CD8-positive, alpha-beta memory T cell (primary cell): Measurements from ENCODE around the gene TPD52L2. TPM values are rescaled to one million over a fixed set of nuclear protein-coding genes. Genes with fewer than 3 reads are reported as not detected.

ENCODE experiments used
- CTCF ChIA-PET: fragments of 350-600 bp; sonication (Branson Sonifier 250); formaldehyde crosslinking; loops from one replicate; lab custom pipeline; 2021; ENCODE audit warnings: antibody characterized with exemption; lab: Charles Lee
- POLR2A ChIA-PET: fragments of 350-600 bp; sonication (Branson Sonifier 250); formaldehyde crosslinking; loops from one replicate; lab custom pipeline; 2021; ENCODE audit warnings: antibody characterized with exemption; lab: Charles Lee
- DNase-seq, 5 donors: peaks; one replicate each; pipeline versions ENCODE4 v3.0.0 to v3.0.0-alpha.2; 2020 to 2022; ENCODE audit warnings: mixed read lengths in 1 of 5
- H3K27ac ChIP-seq: one replicate; pipeline ENCODE4 v1.7.0; 2013; ENCODE audit warnings: low read depth, mild to moderate bottlenecking, low read length, moderate library complexity
- H3K27me3 ChIP-seq: 2 replicates; pipeline ENCODE4 v1.7.0; 2013; ENCODE audit warnings: low read length, mild to moderate bottlenecking; ENCODE audit not compliant: insufficient read depth, poor library complexity, severe bottlenecking
- H3K36me3 ChIP-seq: 2 replicates; pipeline ENCODE4 v1.7.0; 2013; ENCODE audit warnings: mild to moderate bottlenecking, low read length, moderate library complexity; ENCODE audit not compliant: insufficient read depth
- H3K4me1 ChIP-seq: 2 replicates; pipeline ENCODE4 v1.7.0; 2013; ENCODE audit warnings: mild to moderate bottlenecking, low read length, moderate library complexity; ENCODE audit not compliant: insufficient read depth
- H3K4me3 ChIP-seq: 2 replicates; pipeline ENCODE4 v1.7.0; 2013; ENCODE audit warnings: mild to moderate bottlenecking, low read length
- H3K9me3 ChIP-seq: 2 replicates; pipeline ENCODE4 v1.7.0; 2013; ENCODE audit warnings: mild to moderate bottlenecking, low read length
- H3K27ac Mint-ChIP-seq, 8 donors: one replicate each; pipeline ENCODE4 v1.8.0; 2020 to 2021; ENCODE audit warnings: mixed read lengths in 8 of 8, mild to moderate bottlenecking in 6 of 8, inconsistent platforms in 3 of 8, moderate library complexity in 3 of 8
- H3K27me3 Mint-ChIP-seq, 2 donors: one replicate each; pipeline ENCODE4 v1.8.0; 2020 to 2021; ENCODE audit warnings: mixed read lengths in 2 of 2, mild to moderate bottlenecking in 1 of 2, moderate library complexity in 1 of 2
- H3K36me3 Mint-ChIP-seq, 3 donors: one replicate each; pipeline ENCODE4 v1.8.0; 2020 to 2021; ENCODE audit warnings: mixed read lengths in 3 of 3, inconsistent platforms in 1 of 3, mild to moderate bottlenecking in 1 of 3
- H3K4me1 Mint-ChIP-seq, 3 donors: one replicate each; pipeline ENCODE4 v1.8.0; 2020 to 2021; ENCODE audit warnings: mixed read lengths in 3 of 3, inconsistent platforms in 1 of 3, mild to moderate bottlenecking in 1 of 3
- H3K4me3 Mint-ChIP-seq, 7 donors: one replicate each; pipeline ENCODE4 v1.8.0; 2020 to 2021; ENCODE audit warnings: mixed read lengths in 7 of 7, mild to moderate bottlenecking in 6 of 7, moderate library complexity in 4 of 7, inconsistent platforms in 2 of 7
- H3K9me3 Mint-ChIP-seq, 5 donors: one replicate each; pipeline ENCODE4 v1.8.0; 2020 to 2022; ENCODE audit warnings: mixed read lengths in 5 of 5, mild to moderate bottlenecking in 3 of 5, moderate library complexity in 2 of 5, inconsistent platforms in 1 of 5
- polyA plus RNA-seq: library from polyadenylated mRNA; unstranded; fragments of 300-500 nt; fragmentation: Illumina TruSeq; gene quantifications from one replicate; pipeline ENCODE4 v1.2.3, GENCODE V29; 2021
- total RNA-seq, 2 experiments: library from RNA; stranded (reverse); gene quantifications; one replicate each; pipeline ENCODE4 v1.2.3, GENCODE V29; 2021

The TPD52L2 gene
- total and polyA plus RNA-seq, 3 experiments from 2014 or later, result 60.0 to 72.1 (median 64.4) TPM

- H3K27me3 Mint-ChIP-seq, result no peaks in the 10 kb centered on the region
- Histone ChIP-seq H3K4me3 (peak within 1 kb of the TSS; percentile 61), H3K36me3 (peaks cover 5% of the 10 kb centered on the region), H3K9me3 (no peaks in the 10 kb centered on the region), H3K4me1 (peaks cover 41% of the 10 kb centered on the region), H3K27ac (peak within 1 kb of the TSS; percentile 70), H3K27me3 (no peaks in the 10 kb centered on the region)
- peak; percentile 96 to 98 (median 98) for DNase-seq
- ChIA-PET CTCF (interaction anchor here (0.9 to 3.1 kb wide), 2 partner anchors 29 to 80 kb away, joined by 3 to 9 read pairs; partner anchors contain the start of gene TPD52L2), POLR2A (interaction anchor here (0.9 to 1.4 kb wide), 3 partner anchors 18 to 256 kb away, joined by 3 read pairs; no protein-coding TSS in a partner anchor)
- peak within 1 kb of the TSS; percentile 89 to 99 (median 98) for H3K27ac Mint-ChIP-seq
- H3K9me3 Mint-ChIP-seq, result no peaks in the 10 kb centered on the region
- H3K36me3 Mint-ChIP-seq, result peaks cover 0 to 46% (median 3%) of the 10 kb centered on the region in 3 donors
- H3K4me1 Mint-ChIP-seq, result peaks cover 34 to 47% (median 44%) of the 10 kb centered on the region in 3 donors
- peak within 1 kb of the TSS; percentile 90 to 99 (median 93) for H3K4me3 Mint-ChIP-seq
These were observed 29.5 kb downstream of the TPD52L2 start, which contains the start of gene DNAJC5 for GRCh38 chr20:63894358-63895201. Gene DNAJC5, plus strand, starts transcription at chr20:63895126. Its CDS starts 33,220 bp downstream, at chr20:63928346.

- Histone ChIP-seq H3K9me3 (no peaks in the 10 kb centered on the region), H3K27ac (peak overlapping the region; percentile 70), H3K4me3 (peak overlapping the region; percentile 59), H3K36me3 (no peaks in the 10 kb centered on the region), H3K27me3 (no peaks in the 10 kb centered on the region), H3K4me1 (peaks cover 42% of the 10 kb centered on the region)
- CTCF ChIA-PET, result interaction anchor here (0.9 to 3.1 kb wide), 3 partner anchors 23 to 85 kb away, joined by 3 to 9 read pairs (median 4); partner anchors contain the start of genes PRPF6 and TPD52L2
- Mint-ChIP-seq H3K9me3 (no peaks in the 10 kb centered on the region), H3K27ac (peak overlapping the region; percentile 89 to 99 (median 98)), H3K4me1 (peaks cover 34 to 52% (median 44%) of the 10 kb centered on the region in 3 donors), H3K27me3 (no peaks in the 10 kb centered on the region), H3K36me3 (peaks cover 0 to 38% (median 0%) of the 10 kb centered on the region in 3 donors), H3K4me3 (peak overlapping the region; percentile 90 to 99 (median 93))
- POLR2A ChIA-PET, result interaction anchor here (0.8 to 1.4 kb wide), 4 partner anchors 23 to 257 kb away, joined by 3 to 4 read pairs (median 4); partner anchors contain the start of gene TPD52L2
- no peak for DNase-seq
These were observed 30.3 kb downstream of the TPD52L2 start for GRCh38 chr20:63895202-63895951.

- Histone ChIP-seq H3K9me3 (no peaks in the 10 kb centered on the region), H3K4me1 (peaks cover 48% of the 10 kb centered on the region), H3K4me3 (peak overlapping the region; percentile 59), H3K27me3 (no peaks in the 10 kb centered on the region), H3K27ac (peak overlapping the region; percentile 70), H3K36me3 (no peaks in the 10 kb centered on the region)
- Mint-ChIP-seq H3K9me3 (no peaks in the 10 kb centered on the region), H3K27me3 (no peaks in the 10 kb centered on the region), H3K4me3 (peak overlapping the region; percentile 90 to 99 (median 93)), H3K27ac (peak overlapping the region; percentile 89 to 99 (median 98)), H3K36me3 (peaks cover 0 to 37% (median 0%) of the 10 kb centered on the region in 3 donors), H3K4me1 (peaks cover 35 to 57% (median 49%) of the 10 kb centered on the region in 3 donors)
- ChIA-PET POLR2A (interaction anchor here (0.8 to 1.4 kb wide), 4 partner anchors 23 to 258 kb away, joined by 3 to 4 read pairs (median 4); partner anchors contain the start of gene TPD52L2), CTCF (interaction anchor here (0.9 to 3.1 kb wide), 4 partner anchors 22 to 84 kb away, joined by 3 to 9 read pairs (median 4); partner anchors contain the start of genes PRPF6 and TPD52L2)
- peak in 2 of 5 donors; percentile 43 to 51 for DNase-seq
These were observed 30.8 kb downstream of the TPD52L2 start for GRCh38 chr20:63895952-63896263.

GRCh38 chr20:63896264-63897105, 31.4 kb downstream of the TPD52L2 start:
- H3K4me1 ChIP-seq, result peaks cover 53% of the 10 kb centered on the region
- peak overlapping the region; percentile 59 for H3K4me3 ChIP-seq
- peaks cover 41 to 63% (median 55%) of the 10 kb centered on the region in 3 donors for H3K4me1 Mint-ChIP-seq
- ChIA-PET CTCF (interaction anchor here (0.9 to 3.1 kb wide), 4 partner anchors 22 to 84 kb away, joined by 3 to 9 read pairs (median 4); partner anchors contain the start of genes PRPF6 and TPD52L2), POLR2A (interaction anchor here (0.5 to 1.3 kb wide), 2 partner anchors 32 to 183 kb away, joined by 3 to 4 read pairs; partner anchors contain the start of genes RGS19 and TPD52L2)
- H3K27me3 Mint-ChIP-seq, result no peaks in the 10 kb centered on the region
- H3K9me3 Mint-ChIP-seq, result no peaks in the 10 kb centered on the region
- H3K27ac Mint-ChIP-seq, result peak overlapping the region; percentile 89 to 99 (median 98)
- peaks cover 0 to 36% (median 0%) of the 10 kb centered on the region in 3 donors for H3K36me3 Mint-ChIP-seq
- peak in 3 of 5 donors; percentile 5 to 17 (median 14) for DNase-seq
- no peaks in the 10 kb centered on the region for H3K27me3 ChIP-seq
- H3K36me3 ChIP-seq, result peaks cover 3% of the 10 kb centered on the region
- peak overlapping the region; percentile 90 to 99 (median 93) for H3K4me3 Mint-ChIP-seq
- peak overlapping the region; percentile 70 for H3K27ac ChIP-seq
- no peaks in the 10 kb centered on the region for H3K9me3 ChIP-seq

- Histone ChIP-seq H3K36me3 (peaks cover 5% of the 10 kb centered on the region), H3K4me3 (no peak overlapping the region), H3K4me1 (peaks cover 67% of the 10 kb centered on the region), H3K27me3 (no peaks in the 10 kb centered on the region), H3K9me3 (no peaks in the 10 kb centered on the region), H3K27ac (no peak overlapping the region)
- ChIA-PET POLR2A (no interaction called here), CTCF (no interaction called here)
- H3K9me3 Mint-ChIP-seq, result no peaks in the 10 kb centered on the region
- peaks cover 49 to 72% (median 64%) of the 10 kb centered on the region in 3 donors for H3K4me1 Mint-ChIP-seq
- H3K27me3 Mint-ChIP-seq, result no peaks in the 10 kb centered on the region
- no peak for DNase-seq
- peak overlapping the region; percentile 11 to 91 (median 81) for H3K27ac Mint-ChIP-seq
- peaks cover 0 to 40% (median 0%) of the 10 kb centered on the region in 3 donors for H3K36me3 Mint-ChIP-seq
- peak overlapping the region; percentile 35 to 74 (median 63) for H3K4me3 Mint-ChIP-seq
These were observed 33.0 kb downstream of the TPD52L2 start for GRCh38 chr20:63897978-63898561.

- Mint-ChIP-seq H3K9me3 (no peaks in the 10 kb centered on the region), H3K4me3 (peak overlapping the region in 3 of 7 donors; percentile 19 to 56 (median 52)), H3K27me3 (no peaks in the 10 kb centered on the region), H3K27ac (peak overlapping the region; percentile 17 to 85 (median 64)), H3K36me3 (peaks cover 0 to 40% (median 0%) of the 10 kb centered on the region in 3 donors), H3K4me1 (peaks cover 50 to 79% (median 71%) of the 10 kb centered on the region in 3 donors)
- ChIA-PET POLR2A (no interaction called here), CTCF (interaction anchor here (1.4 kb wide), 1 partner anchor 80 kb away, joined by 3 read pairs; the partner anchor contains the start of gene SAMD10)
- peak in 1 of 5 donors; percentile 21 for DNase-seq
- H3K9me3 ChIP-seq, result no peaks in the 10 kb centered on the region
- no peaks in the 10 kb centered on the region for H3K27me3 ChIP-seq
- H3K36me3 ChIP-seq, result peaks cover 5% of the 10 kb centered on the region
- no peak overlapping the region for H3K4me3 ChIP-seq
- H3K4me1 ChIP-seq, result peaks cover 74% of the 10 kb centered on the region
- H3K27ac ChIP-seq, result no peak overlapping the region
These were observed 34.0 kb downstream of the TPD52L2 start for GRCh38 chr20:63898882-63899558.
